MM.1S (cell line): ENCODE data around the gene KIAA1210.

Experiments
- DNase-seq: peaks from one replicate; pipeline ENCODE4 v3.0.0-alpha.2; 2015
- H2AFZ ChIP-seq: fragments of 300-600 bp; sonication (generic); 2 replicates; pipeline ENCODE4 v1.6.0; 2016; ENCODE audit warnings: antibody characterized with exemption, low read length
- H3F3A ChIP-seq: fragments of 300-600 bp; sonication (generic); 2 replicates; pipeline ENCODE4 v1.6.1; 2016; ENCODE audit warnings: mild to moderate bottlenecking, antibody characterized with exemption, low read length, moderate library complexity, mixed read lengths; ENCODE audit not compliant: insufficient read depth
- H3K27ac ChIP-seq: fragments of 300-600 bp; sonication (generic); 2 replicates; pipeline ENCODE4 v1.5.1; 2016; ENCODE audit warnings: mild to moderate bottlenecking, low read length
- H3K27me3 ChIP-seq: fragments of 300-600 bp; sonication (generic); replicated peaks from 2 replicates; pipeline ENCODE4 v1.6.0; 2016; ENCODE audit warnings: low read length; ENCODE audit not compliant: insufficient read depth
- H3K36me3 ChIP-seq: fragments of 300-600 bp; sonication (generic); replicated peaks from 2 replicates; pipeline ENCODE4 v1.6.1; 2016; ENCODE audit warnings: mild to moderate bottlenecking, low read length, mixed read lengths; ENCODE audit not compliant: insufficient read depth
- H3K4me1 ChIP-seq: fragments of 300-600 bp; sonication (generic); 2 replicates; pipeline ENCODE4 v1.6.1; 2016; ENCODE audit warnings: low read length, mixed read lengths
- H3K4me2 ChIP-seq: fragments of 300-600 bp; sonication (generic); 2 replicates; pipeline ENCODE4 v1.6.0; 2016; ENCODE audit warnings: low read depth, low read length
- H3K4me3 ChIP-seq: fragments of 300-600 bp; sonication (generic); 2 replicates; pipeline ENCODE4 v1.5.1; 2016; ENCODE audit warnings: low read length, mixed read lengths
- H3K79me2 ChIP-seq: fragments of 300-600 bp; sonication (generic); 2 replicates; pipeline ENCODE4 v1.6.1; 2016; ENCODE audit warnings: mixed run types, low read length, mixed read lengths
- H3K9ac ChIP-seq: fragments of 300-600 bp; sonication (generic); 2 replicates; pipeline ENCODE4 v1.6.1; 2016; ENCODE audit warnings: low read length, mixed read lengths
- H3K9me2 ChIP-seq: fragments of 300-600 bp; sonication (generic); replicated peaks from 2 replicates; pipeline ENCODE4 v1.6.1; 2016; ENCODE audit warnings: mild to moderate bottlenecking, low read length, mixed read lengths; ENCODE audit not compliant: insufficient read depth
- H3K9me3 ChIP-seq: fragments of 300-600 bp; sonication (generic); replicated peaks from 2 replicates; pipeline ENCODE4 v1.6.1; 2016; ENCODE audit warnings: mild to moderate bottlenecking, low read length, mixed read lengths; ENCODE audit not compliant: insufficient read depth
- H4K20me1 ChIP-seq: fragments of 300-600 bp; sonication (generic); 2 replicates; pipeline ENCODE4 v1.6.1; 2016; ENCODE audit warnings: mild to moderate bottlenecking, low read length, moderate library complexity, mixed read lengths; ENCODE audit not compliant: insufficient read depth
- CTCF ChIP-seq: fragments of 300-600 bp; sonication (generic); IDR thresholded peaks from 2 replicates; pipeline ENCODE4 v1.5.1; 2016; ENCODE audit warnings: antibody characterized with exemption, low read length, mixed read lengths
- EZH2 ChIP-seq: fragments of 300-600 bp; sonication (generic); optimal IDR thresholded peaks from 2 replicates; pipeline ENCODE3; 2017; ENCODE audit warnings: low read depth, mild to moderate bottlenecking, antibody characterized with exemption, low read length, mixed read lengths
- EZH2phosphoT487 ChIP-seq: fragments of 300-600 bp; sonication (generic); IDR thresholded peaks from 2 replicates; pipeline ENCODE4 v1.6.1; 2018; ENCODE audit warnings: antibody characterized with exemption, low read length

The KIAA1210 gene

GRCh38 chrX:119062750-119063374 is 64.8 kb downstream of the KIAA1210 start:
- H3K9me2 ChIP-seq, result no peaks in the 10 kb centered on the region
- H4K20me1 ChIP-seq, result no peaks in the 10 kb centered on the region
- H3K9me3 ChIP-seq, result no peaks in the 10 kb centered on the region
- no peak overlapping the region for H3K4me2 ChIP-seq
- no peak overlapping the region for H3K9ac ChIP-seq
- no peaks in the 10 kb centered on the region for H3K79me2 ChIP-seq
- no peaks in the 10 kb centered on the region for H3K36me3 ChIP-seq
- no peak overlapping the region for H3K27ac ChIP-seq
- 0 out of 2 replicates have a peak, but pooled peaks cover 3% of the 10 kb centered on the region for H3F3A ChIP-seq
- no peak overlapping the region for H2AFZ ChIP-seq
- H3K4me1 ChIP-seq, result no peaks in the 10 kb centered on the region
- H3K27me3 ChIP-seq, result no peaks in the 10 kb centered on the region; the same call in 1 of the 2 replicates
- TF ChIP-seq EZH2 (no peak), EZH2phosphoT487 (no peak), CTCF (no peak)
- no peak for DNase-seq
- no peak overlapping the region for H3K4me3 ChIP-seq

- H3F3A ChIP-seq, result no peaks in the 10 kb centered on the region
- no peaks in the 10 kb centered on the region for H3K36me3 ChIP-seq
- no peaks in the 10 kb centered on the region for H3K4me1 ChIP-seq
- no peak overlapping the region for H3K9ac ChIP-seq
- H3K9me3 ChIP-seq, result no peaks in the 10 kb centered on the region
- DNase-seq, result no peak
- H4K20me1 ChIP-seq, result no peaks in the 10 kb centered on the region
- H3K4me2 ChIP-seq, result no peak overlapping the region
- H2AFZ ChIP-seq, result no peak overlapping the region
- H3K4me3 ChIP-seq, result no peak overlapping the region
- H3K27me3 ChIP-seq, result no peaks in the 10 kb centered on the region
- TF ChIP-seq CTCF (no peak), EZH2phosphoT487 (no peak), EZH2 (no peak)
- H3K79me2 ChIP-seq, result no peaks in the 10 kb centered on the region
- no peak overlapping the region for H3K27ac ChIP-seq
- H3K9me2 ChIP-seq, result no peaks in the 10 kb centered on the region
Measured at GRCh38 chrX:119055687-119056086, 71.9 kb downstream of the KIAA1210 start.

- Histone ChIP-seq H3K27me3 (no peaks in the 10 kb centered on the region), H3K4me3 (no peak overlapping the region), H3K79me2 (no peaks in the 10 kb centered on the region), H3K9me2 (no peaks in the 10 kb centered on the region), H3K9ac (no peak overlapping the region), H4K20me1 (no peaks in the 10 kb centered on the region), H3K4me2 (no peak overlapping the region), H2AFZ (no peak overlapping the region), H3F3A (no peaks in the 10 kb centered on the region), H3K36me3 (no peaks in the 10 kb centered on the region), H3K9me3 (no peaks in the 10 kb centered on the region), H3K4me1 (no peaks in the 10 kb centered on the region), H3K27ac (no peak overlapping the region)
- TF ChIP-seq EZH2 (no peak), CTCF (no peak), EZH2phosphoT487 (no peak)
- DNase-seq, result no peak
Measured at GRCh38 chrX:119045884-119046283, 81.7 kb downstream of the KIAA1210 start.
